ENCODE measurements around the gene ZDHHC23.

GRCh38 chr3:113898892-113899291, 48.9 kb upstream of the ZDHHC23 start:
- no peak for TF ChIP-seq CTCF (IDR thresholded peaks at IDR 0.05; ENCODE audit: insufficient read depth, low read length)
- no peak for TF ChIP-seq REST (IDR thresholded peaks at IDR 0.05; ENCODE audit: insufficient replicate concordance, low read depth)
- no peak for TF ChIP-seq GABPA (IDR thresholded peaks at IDR 0.05; ENCODE audit: low read depth)
- TF ChIP-seq POLR2AphosphoS5 (IDR thresholded peaks at IDR 0.05; ENCODE audit: low read depth) = no peak
- TF ChIP-seq SPI1 (IDR thresholded peaks at IDR 0.05; ENCODE audit: borderline replicate concordance, low read depth) = peak; percentile 90
